Stimulated activated CD8-positive, alpha-beta memory T cell treated with anti-CD3 and anti-CD28 coated beads, Interleukin-4, amount 100 ng/mL, for 4 hours (primary cell): ENCODE results near the gene KCTD16.

Source experiments
- DNase-seq, 2 donors: peaks; one replicate each; pipeline ENCODE4 v3.0.0-alpha.2; 2020; ENCODE audit warnings: low read depth in 2 of 2, low spot score in 1 of 2

Gene KCTD16

GRCh38 chr5:144395704-144396103 is 225.0 kb downstream of the KCTD16 start:
- no peak for DNase-seq

GRCh38 chr5:144403058-144403457 is 232.4 kb downstream of the KCTD16 start:
- DNase-seq: no peak

GRCh38 chr5:144403817-144404420 is 233.2 kb downstream of the KCTD16 start:
- no peak for DNase-seq

- no peak for DNase-seq
These were observed 234.0 kb downstream of the KCTD16 start for GRCh38 chr5:144404672-144405071.

- DNase-seq: no peak
These were observed 235.3 kb downstream of the KCTD16 start for GRCh38 chr5:144405991-144406390.

- DNase-seq: no peak
These were observed 235.8 kb downstream of the KCTD16 start for GRCh38 chr5:144406442-144406841.

GRCh38 chr5:144414202-144415029 is 243.7 kb downstream of the KCTD16 start:
- DNase-seq: no peak

- no peak for DNase-seq
These were observed 245.5 kb downstream of the KCTD16 start for GRCh38 chr5:144416196-144416595.

- DNase-seq: no peak
These were observed 248.0 kb downstream of the KCTD16 start for GRCh38 chr5:144418719-144419118.

- DNase-seq: no peak
These were observed 250.7 kb downstream of the KCTD16 start for GRCh38 chr5:144421411-144421810.

GRCh38 chr5:144422018-144422727 is 251.5 kb downstream of the KCTD16 start:
- no peak for DNase-seq

GRCh38 chr5:144427866-144428265 is 257.2 kb downstream of the KCTD16 start:
- DNase-seq: no peak

- no peak for DNase-seq
These were observed 257.7 kb downstream of the KCTD16 start for GRCh38 chr5:144428326-144428725.

- no peak for DNase-seq
These were observed 258.7 kb downstream of the KCTD16 start for GRCh38 chr5:144429405-144429804.

- no peak for DNase-seq
These were observed 259.2 kb downstream of the KCTD16 start for GRCh38 chr5:144429905-144430304.

- DNase-seq: no peak
These were observed 262.6 kb downstream of the KCTD16 start for GRCh38 chr5:144433140-144433822.

GRCh38 chr5:144433893-144434292 is 263.2 kb downstream of the KCTD16 start:
- DNase-seq: no peak

GRCh38 chr5:144436007-144436406 is 265.3 kb downstream of the KCTD16 start:
- DNase-seq: no peak

- no peak for DNase-seq
These were observed 267.6 kb downstream of the KCTD16 start for GRCh38 chr5:144438237-144438636.

GRCh38 chr5:144448457-144448856 is 277.8 kb downstream of the KCTD16 start:
- no peak for DNase-seq

- DNase-seq: no peak
These were observed 280.7 kb downstream of the KCTD16 start for GRCh38 chr5:144451187-144451973.
